ENCODE data around the gene ZNF385D.

GRCh38 chr3:21783839-21784238, 32.8 kb upstream of the ZNF385D start:
- TF ChIP-seq CTCF (conservative IDR thresholded peaks at IDR 0.05) (no peak), EZH2 (IDR thresholded peaks at IDR 0.05; ENCODE audit: low read depth) (no peak)

Measured in PC-9 (cell line).